WTC11 (cell line): Measurements from ENCODE around the gene KLHL11. TPM values are rescaled to one million over a fixed set of nuclear protein-coding genes. Genes with fewer than 3 reads are reported as not detected.

ENCODE experiments used
- ATAC-seq: fragments of 200-7000 bp; cut with Tn5 transposase; 2 replicates; pipeline ENCODE4 v1.10.0; 2021; ENCODE audit warnings: mild to moderate bottlenecking, moderate library complexity
- CTCF ChIA-PET: fragments of 300-600 bp; sonication (Branson Sonifier 250); formaldehyde crosslinking; loops from one replicate; lab custom pipeline; 2021; ENCODE audit warnings: antibody characterized with exemption; lab: Charles Lee
- POLR2A ChIA-PET: fragments of 350-600 bp; sonication (Branson Sonifier 250); formaldehyde crosslinking; loops from one replicate; lab custom pipeline; 2021; ENCODE audit warnings: antibody characterized with exemption; lab: Charles Lee
- DNase-seq: peaks from one replicate; pipeline ENCODE4 v3.0.0; 2021; ENCODE audit warnings: low spot score
- H3K27ac Mint-ChIP-seq: 2 replicates; pipeline ENCODE4 v1.8.0; 2021; ENCODE audit warnings: mixed read lengths
- H3K27me3 Mint-ChIP-seq: 2 replicates; pipeline ENCODE4 v1.8.0; 2021; ENCODE audit warnings: low read depth, mild to moderate bottlenecking, moderate library complexity, mixed read lengths
- H3K36me3 Mint-ChIP-seq: 2 replicates; pipeline ENCODE4 v1.8.0; 2021; ENCODE audit warnings: mixed read lengths
- H3K4me1 Mint-ChIP-seq: 2 replicates; pipeline ENCODE4 v1.8.0; 2022; ENCODE audit warnings: mixed read lengths
- H3K4me3 Mint-ChIP-seq: 2 replicates; pipeline ENCODE4 v1.8.0; 2021; ENCODE audit warnings: mild to moderate bottlenecking, moderate library complexity, mixed read lengths
- H3K9me3 Mint-ChIP-seq: 2 replicates; pipeline ENCODE4 v1.8.0; 2021; ENCODE audit warnings: mixed read lengths
- AR ChIP-seq: fragments of 250-450 bp; sonication (Bioruptor Pico); IDR thresholded peaks from 2 replicates; pipeline ENCODE4 v1.9.0; 2021; ENCODE audit warnings: mild to moderate bottlenecking
- ATF1 ChIP-seq: sonication (generic); formaldehyde crosslinking; IDR thresholded peaks from 2 replicates; pipeline ENCODE4 v1.8.1; 2023; ENCODE audit warnings: mild to moderate bottlenecking, moderate library complexity, missing genetic modification reagents
- ATF3 ChIP-seq: sonication (generic); formaldehyde crosslinking; conservative IDR thresholded peaks from 2 replicates; pipeline ENCODE4 v1.8.1; 2022; ENCODE audit warnings: mild to moderate bottlenecking, missing genetic modification reagents
- CBFB ChIP-seq: sonication (generic); formaldehyde crosslinking; IDR thresholded peaks from 2 replicates; pipeline ENCODE4 v1.8.1; 2022; ENCODE audit warnings: mild to moderate bottlenecking, low read depth, missing genetic modification reagents
- CREB1 ChIP-seq: sonication (generic); formaldehyde crosslinking; IDR thresholded peaks from 2 replicates; pipeline ENCODE4 v1.8.0; 2023; ENCODE audit warnings: mild to moderate bottlenecking, missing genetic modification reagents
- CREM ChIP-seq: sonication (generic); formaldehyde crosslinking; IDR thresholded peaks from 2 replicates; pipeline ENCODE4 v1.8.1; 2022; ENCODE audit warnings: mild to moderate bottlenecking, missing genetic modification reagents, moderate library complexity
- ELF4 ChIP-seq: sonication (generic); formaldehyde crosslinking; IDR thresholded peaks from 2 replicates; pipeline ENCODE4 v1.8.1; 2022; ENCODE audit warnings: low read depth, mild to moderate bottlenecking, moderate library complexity, missing genetic modification reagents
- ESRRA ChIP-seq: sonication (generic); formaldehyde crosslinking; IDR thresholded peaks from 2 replicates; pipeline ENCODE4 v1.8.1; 2022; ENCODE audit warnings: mild to moderate bottlenecking, missing genetic modification reagents, borderline replicate concordance
- IRF2 ChIP-seq: sonication (generic); formaldehyde crosslinking; IDR thresholded peaks from 2 replicates; pipeline ENCODE4 v1.8.0; 2022; ENCODE audit warnings: low read depth, missing genetic modification reagents, borderline replicate concordance
- JAZF1 ChIP-seq: fragments of 250-450 bp; sonication (Bioruptor Pico); IDR thresholded peaks from 2 replicates; pipeline ENCODE4 v1.9.0; 2021; ENCODE audit warnings: moderate library complexity, mild to moderate bottlenecking, inconsistent platforms
- MYBL2 ChIP-seq: sonication (generic); formaldehyde crosslinking; IDR thresholded peaks from 2 replicates; pipeline ENCODE4 v1.8.1; 2023; ENCODE audit warnings: mild to moderate bottlenecking, moderate library complexity, missing genetic modification reagents
- RELA ChIP-seq: sonication (generic); formaldehyde crosslinking; IDR thresholded peaks from 2 replicates; pipeline ENCODE4 v1.8.1; 2022; ENCODE audit warnings: missing genetic modification reagents, mild to moderate bottlenecking, borderline replicate concordance
- SOX15 ChIP-seq: fragments of 250-450 bp; sonication (Bioruptor Pico); IDR thresholded peaks from 2 replicates; pipeline ENCODE4 v1.9.0; 2021; ENCODE audit warnings: mild to moderate bottlenecking
- SP1 ChIP-seq: sonication (generic); formaldehyde crosslinking; conservative IDR thresholded peaks from 2 replicates; pipeline ENCODE4 v1.8.1; 2022; ENCODE audit warnings: missing genetic modification reagents
- ZNF138 ChIP-seq: sonication (generic); formaldehyde crosslinking; conservative IDR thresholded peaks from 2 replicates; pipeline ENCODE4 v1.8.1; 2022; ENCODE audit warnings: mild to moderate bottlenecking, moderate library complexity, missing genetic modification reagents
- ZNF232 ChIP-seq: sonication (generic); formaldehyde crosslinking; IDR thresholded peaks from 2 replicates; pipeline ENCODE4 v1.8.0; 2022; ENCODE audit warnings: mild to moderate bottlenecking, missing genetic modification reagents
- ZNF281 ChIP-seq: sonication (generic); formaldehyde crosslinking; IDR thresholded peaks from 2 replicates; pipeline ENCODE4 v1.8.0; 2023; ENCODE audit warnings: mild to moderate bottlenecking, missing genetic modification reagents
- ZNF671 ChIP-seq: fragments of 250-450 bp; sonication (Bioruptor Pico); IDR thresholded peaks from 2 replicates; pipeline ENCODE4 v1.8.0; 2021; ENCODE audit warnings: mild to moderate bottlenecking
- total RNA-seq: library from RNA; stranded (reverse); gene quantifications from 3 replicates; pipeline ENCODE4 v1.2.3, GENCODE V29; 2021
- TF ChIP-seq, protein P1 (sequence below): sonication (generic); formaldehyde crosslinking; IDR thresholded peaks from 2 replicates; pipeline ENCODE4 v1.8.1; 2023; ENCODE audit warnings: mild to moderate bottlenecking, missing genetic modification reagents
- TF ChIP-seq, protein P2 (sequence below): fragments of 250-450 bp; sonication (Bioruptor Pico); IDR thresholded peaks from 2 replicates; pipeline ENCODE4 v1.9.0; 2021; ENCODE audit warnings: mild to moderate bottlenecking, borderline replicate concordance

The KLHL11 gene
- total RNA-seq, 1 experiment from 2014 or later: 15.0 TPM

- no peak for ATAC-seq
- H3K27me3 Mint-ChIP-seq: no peaks in the 10 kb centered on the region
- ChIA-PET POLR2A (interaction anchor here (0.6 kb wide), 1 partner anchor 413 kb away, joined by 5 read pairs; no protein-coding TSS in a partner anchor), CTCF (interaction anchor here (1.1 to 1.2 kb wide), 2 partner anchors 150 to 190 kb away, joined by 3 read pairs; no protein-coding TSS in a partner anchor)
- H3K4me3 Mint-ChIP-seq: no peak overlapping the region
- H3K27ac Mint-ChIP-seq: 0 out of 2 replicates have a peak overlapping the region, but pooled peaks have one; percentile 27
- no peak for TF ChIP-seq ZNF138 (CRISPR knock-in tag)
- no peak for DNase-seq
- no peaks in the 10 kb centered on the region for H3K9me3 Mint-ChIP-seq
- H3K36me3 Mint-ChIP-seq: peaks cover 77% of the 10 kb centered on the region
- H3K4me1 Mint-ChIP-seq: no peaks in the 10 kb centered on the region
Measured at GRCh38 chr17:41885733-41886132, 20.5 kb upstream of the KLHL11 start.

DNA sequence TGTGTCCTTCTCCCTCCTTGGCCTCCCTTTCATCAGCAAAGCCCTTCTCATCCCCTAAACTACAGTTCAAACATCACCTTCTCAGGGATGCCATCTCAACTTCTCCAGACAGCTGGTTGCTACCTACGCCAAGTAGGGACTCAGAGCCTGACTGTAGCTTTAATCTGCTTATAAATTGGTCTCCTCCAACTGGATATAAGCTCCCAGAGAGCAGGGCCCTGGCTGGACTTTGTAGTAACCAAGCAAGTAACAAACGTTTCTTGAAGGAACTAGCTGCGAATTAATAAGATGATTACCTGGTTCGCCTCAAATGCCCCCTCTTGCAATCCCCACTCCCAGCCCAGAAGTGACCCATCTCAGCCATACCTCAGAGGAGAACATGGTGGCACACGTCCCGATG is 17.5 kb upstream of the KLHL11 start:
- DNase-seq (no peak), ATAC-seq (no peak)
- Mint-ChIP-seq H3K27ac (peak overlapping the region; percentile 20), H3K4me3 (no peak overlapping the region), H3K27me3 (no peaks in the 10 kb centered on the region), H3K4me1 (no peaks in the 10 kb centered on the region), H3K9me3 (peaks cover 7% of the 10 kb centered on the region; the same call in 1 of the 2 replicates), H3K36me3 (peaks cover 81% of the 10 kb centered on the region)
- ChIA-PET POLR2A (interaction anchor here (1.1 kb wide), 1 partner anchor 18 kb away, joined by 3 read pairs; the partner anchor contains the start of gene KLHL11), CTCF (interaction anchor here (1.3 to 1.7 kb wide), 2 partner anchors 72 to 145 kb away, joined by 3 to 7 read pairs; no protein-coding TSS in a partner anchor)
- TF ChIP-seq CREB1 (CRISPR knock-in tag): no peak
- no peak for TF ChIP-seq ZNF281 (CRISPR knock-in tag)
- no peak for TF ChIP-seq SOX15 (CRISPR knock-in tag)
- TF ChIP-seq ZNF671 (CRISPR knock-in tag): no peak
- no peak for TF ChIP-seq SP1 (CRISPR knock-in tag)
- no peak for TF ChIP-seq RELA
- no peak for TF ChIP-seq CREM (CRISPR knock-in tag)
- TF ChIP-seq ELF4 (CRISPR knock-in tag): no peak
- TF ChIP-seq ATF3 (CRISPR knock-in tag): no peak
- TF ChIP-seq ZNF232 (CRISPR knock-in tag): no peak
- no peak for TF ChIP-seq ZNF138 (CRISPR knock-in tag)
- TF ChIP-seq, protein P1, sequence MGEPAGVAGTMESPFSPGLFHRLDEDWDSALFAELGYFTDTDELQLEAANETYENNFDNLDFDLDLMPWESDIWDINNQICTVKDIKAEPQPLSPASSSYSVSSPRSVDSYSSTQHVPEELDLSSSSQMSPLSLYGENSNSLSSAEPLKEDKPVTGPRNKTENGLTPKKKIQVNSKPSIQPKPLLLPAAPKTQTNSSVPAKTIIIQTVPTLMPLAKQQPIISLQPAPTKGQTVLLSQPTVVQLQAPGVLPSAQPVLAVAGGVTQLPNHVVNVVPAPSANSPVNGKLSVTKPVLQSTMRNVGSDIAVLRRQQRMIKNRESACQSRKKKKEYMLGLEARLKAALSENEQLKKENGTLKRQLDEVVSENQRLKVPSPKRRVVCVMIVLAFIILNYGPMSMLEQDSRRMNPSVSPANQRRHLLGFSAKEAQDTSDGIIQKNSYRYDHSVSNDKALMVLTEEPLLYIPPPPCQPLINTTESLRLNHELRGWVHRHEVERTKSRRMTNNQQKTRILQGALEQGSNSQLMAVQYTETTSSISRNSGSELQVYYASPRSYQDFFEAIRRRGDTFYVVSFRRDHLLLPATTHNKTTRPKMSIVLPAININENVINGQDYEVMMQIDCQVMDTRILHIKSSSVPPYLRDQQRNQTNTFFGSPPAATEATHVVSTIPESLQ: no peak

DNA sequence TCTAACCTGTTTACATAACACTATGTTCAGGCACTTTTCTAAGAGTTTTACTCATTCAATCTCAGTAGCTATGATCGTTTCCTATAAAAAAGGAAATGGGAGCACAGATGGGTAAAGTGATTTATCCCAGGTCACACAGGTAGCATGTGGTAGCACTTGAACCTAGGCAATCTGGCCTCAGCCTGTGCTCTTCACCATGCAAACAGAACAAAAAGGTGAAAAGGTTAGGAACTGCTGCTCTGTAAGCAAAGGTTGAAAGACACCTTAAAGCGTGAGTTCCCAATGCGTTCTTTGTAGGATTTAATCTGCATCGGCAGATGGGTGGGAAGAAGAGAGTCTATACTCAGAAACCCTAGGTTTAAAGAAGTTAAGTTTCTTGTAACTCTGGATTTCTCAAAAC is 14.9 kb upstream of the KLHL11 start:
- Mint-ChIP-seq H3K27ac (peak overlapping the region; percentile 85), H3K9me3 (peaks cover 16% of the 10 kb centered on the region; the same call in 1 of the 2 replicates), H3K27me3 (no peaks in the 10 kb centered on the region), H3K4me3 (no peak overlapping the region), H3K4me1 (no peaks in the 10 kb centered on the region), H3K36me3 (peaks cover 80% of the 10 kb centered on the region)
- CTCF ChIA-PET: no interaction called here
- ATAC-seq: no peak
- no peak for TF ChIP-seq CBFB
- TF ChIP-seq, protein P2, sequence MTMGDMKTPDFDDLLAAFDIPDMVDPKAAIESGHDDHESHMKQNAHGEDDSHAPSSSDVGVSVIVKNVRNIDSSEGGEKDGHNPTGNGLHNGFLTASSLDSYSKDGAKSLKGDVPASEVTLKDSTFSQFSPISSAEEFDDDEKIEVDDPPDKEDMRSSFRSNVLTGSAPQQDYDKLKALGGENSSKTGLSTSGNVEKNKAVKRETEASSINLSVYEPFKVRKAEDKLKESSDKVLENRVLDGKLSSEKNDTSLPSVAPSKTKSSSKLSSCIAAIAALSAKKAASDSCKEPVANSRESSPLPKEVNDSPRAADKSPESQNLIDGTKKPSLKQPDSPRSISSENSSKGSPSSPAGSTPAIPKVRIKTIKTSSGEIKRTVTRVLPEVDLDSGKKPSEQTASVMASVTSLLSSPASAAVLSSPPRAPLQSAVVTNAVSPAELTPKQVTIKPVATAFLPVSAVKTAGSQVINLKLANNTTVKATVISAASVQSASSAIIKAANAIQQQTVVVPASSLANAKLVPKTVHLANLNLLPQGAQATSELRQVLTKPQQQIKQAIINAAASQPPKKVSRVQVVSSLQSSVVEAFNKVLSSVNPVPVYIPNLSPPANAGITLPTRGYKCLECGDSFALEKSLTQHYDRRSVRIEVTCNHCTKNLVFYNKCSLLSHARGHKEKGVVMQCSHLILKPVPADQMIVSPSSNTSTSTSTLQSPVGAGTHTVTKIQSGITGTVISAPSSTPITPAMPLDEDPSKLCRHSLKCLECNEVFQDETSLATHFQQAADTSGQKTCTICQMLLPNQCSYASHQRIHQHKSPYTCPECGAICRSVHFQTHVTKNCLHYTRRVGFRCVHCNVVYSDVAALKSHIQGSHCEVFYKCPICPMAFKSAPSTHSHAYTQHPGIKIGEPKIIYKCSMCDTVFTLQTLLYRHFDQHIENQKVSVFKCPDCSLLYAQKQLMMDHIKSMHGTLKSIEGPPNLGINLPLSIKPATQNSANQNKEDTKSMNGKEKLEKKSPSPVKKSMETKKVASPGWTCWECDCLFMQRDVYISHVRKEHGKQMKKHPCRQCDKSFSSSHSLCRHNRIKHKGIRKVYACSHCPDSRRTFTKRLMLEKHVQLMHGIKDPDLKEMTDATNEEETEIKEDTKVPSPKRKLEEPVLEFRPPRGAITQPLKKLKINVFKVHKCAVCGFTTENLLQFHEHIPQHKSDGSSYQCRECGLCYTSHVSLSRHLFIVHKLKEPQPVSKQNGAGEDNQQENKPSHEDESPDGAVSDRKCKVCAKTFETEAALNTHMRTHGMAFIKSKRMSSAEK (CRISPR knock-in tag): no peak
- TF ChIP-seq MYBL2 (CRISPR knock-in tag): no peak
- TF ChIP-seq ESRRA (CRISPR knock-in tag): no peak
- TF ChIP-seq AR (CRISPR knock-in tag): no peak
- no peak for TF ChIP-seq IRF2 (CRISPR knock-in tag)
- no peak for TF ChIP-seq ATF1 (CRISPR knock-in tag)
- no peak for TF ChIP-seq JAZF1 (CRISPR knock-in tag)
- DNase-seq: no peak
- POLR2A ChIA-PET: no interaction called here
